SU-DHL-6 (cell line): ENCODE results near the gene ARPC4.

Experiments
- H2AFZ ChIP-seq: fragments of 200-600 bp; sonication (generic); 2 replicates; pipeline ENCODE4 v1.6.1; 2014; ENCODE audit warnings: low read depth, mild to moderate bottlenecking, moderate library complexity, mixed read lengths, antibody characterized with exemption, low read length; ENCODE audit not compliant: severe bottlenecking
- H3F3A ChIP-seq: fragments of 200-600 bp; shearing (Covaris generic); 2 replicates; pipeline ENCODE4 v1.6.0; 2016; ENCODE audit warnings: antibody characterized with exemption, mild to moderate bottlenecking; ENCODE audit not compliant: insufficient read depth
- H3K27ac ChIP-seq: fragments of 200-600 bp; sonication (generic); 2 replicates; pipeline ENCODE4 v1.5.1; 2016; ENCODE audit warnings: low read depth, mild to moderate bottlenecking, low read length, moderate library complexity, mixed read lengths
- H3K27me3 ChIP-seq: fragments of 200-600 bp; sonication (generic), shearing (Covaris generic); 2 replicates; pipeline ENCODE4 v1.6.0; 2014; ENCODE audit warnings: mild to moderate bottlenecking, low read length
- H3K36me3 ChIP-seq: fragments of 200-600 bp; sonication (generic); 2 replicates; pipeline ENCODE4 v1.6.1; 2014; ENCODE audit warnings: mild to moderate bottlenecking, low read length, mixed read lengths
- H3K4me2 ChIP-seq: fragments of 300-600, 200-600 bp; shearing (Covaris generic), sonication (generic); 2 replicates; pipeline ENCODE4 v1.6.0; 2014; ENCODE audit warnings: low read length, low read depth, mild to moderate bottlenecking; ENCODE audit not compliant: poor library complexity, severe bottlenecking
- H3K4me3 ChIP-seq: fragments of 200-600 bp; sonication (generic); 2 replicates; pipeline ENCODE4 v1.5.1; 2014; ENCODE audit warnings: antibody characterized with exemption, low read length, mild to moderate bottlenecking, mixed read lengths; ENCODE audit not compliant: insufficient read depth, poor library complexity, severe bottlenecking
- H3K79me2 ChIP-seq: fragments of 200-600 bp; sonication (generic); 2 replicates; pipeline ENCODE4 v1.6.1; 2014; ENCODE audit warnings: mild to moderate bottlenecking, low read length, moderate library complexity; ENCODE audit not compliant: insufficient read depth
- H3K9ac ChIP-seq: fragments of 200-600 bp; sonication (generic); 2 replicates; pipeline ENCODE4 v1.7.0; 2014; ENCODE audit warnings: mild to moderate bottlenecking, low read length
- H3K9me2 ChIP-seq: fragments of 200-600 bp; sonication (generic); replicated peaks from 2 replicates; pipeline ENCODE4 v1.6.1; 2014; ENCODE audit warnings: low read length; ENCODE audit not compliant: insufficient read depth
- H3K9me3 ChIP-seq: fragments of 200-600 bp; sonication (generic); 2 replicates; pipeline ENCODE4 v1.6.1; 2014; ENCODE audit warnings: low read length, mixed read lengths; ENCODE audit not compliant: insufficient read depth
- H4K20me1 ChIP-seq: fragments of 200-600 bp; sonication (generic); 2 replicates; pipeline ENCODE4 v1.6.1; 2014; ENCODE audit warnings: low read depth, mild to moderate bottlenecking, antibody characterized with exemption, low read length, moderate library complexity, mixed read lengths
- CTCF ChIP-seq: fragments of 200-600 bp; sonication (generic); IDR thresholded peaks from one replicate; pipeline ENCODE4 v1.5.1; 2017; ENCODE audit warnings: antibody characterized with exemption, mild to moderate bottlenecking, low read length, moderate library complexity; ENCODE audit not compliant: insufficient read depth, poor library complexity, severe bottlenecking
- EZH2phosphoT487 ChIP-seq: fragments of 200-600 bp; sonication (generic), shearing (Covaris generic); conservative IDR thresholded peaks from 2 replicates; pipeline ENCODE4 v1.6.1; 2018; ENCODE audit warnings: mild to moderate bottlenecking, antibody characterized with exemption, low read length, moderate library complexity, mixed read lengths

Gene ARPC4

GRCh38 chr3:9781551-9781950 lies 11.3 kb upstream of the ARPC4 start:
- peaks cover 8% of the 10 kb centered on the region; the same call in 1 of the 2 replicates for H3K36me3 ChIP-seq
- H3K27ac ChIP-seq = peak overlapping the region; percentile 91
- peak overlapping the region; percentile 17; the same call in 1 of the 2 replicates for H3K9ac ChIP-seq
- TF ChIP-seq EZH2phosphoT487 (no peak), CTCF (no peak)
- H3F3A ChIP-seq = peaks cover 34% of the 10 kb centered on the region
- H3K27me3 ChIP-seq = no peaks in the 10 kb centered on the region
- H3K9me2 ChIP-seq = no peaks in the 10 kb centered on the region
- H2AFZ ChIP-seq = no peak overlapping the region
- no peaks in the 10 kb centered on the region for H3K79me2 ChIP-seq
- peak overlapping the region; percentile 41 for H3K4me2 ChIP-seq
- no peaks in the 10 kb centered on the region for H3K9me3 ChIP-seq
- H3K4me3 ChIP-seq = no peak overlapping the region
- no peaks in the 10 kb centered on the region for H4K20me1 ChIP-seq

DNA sequence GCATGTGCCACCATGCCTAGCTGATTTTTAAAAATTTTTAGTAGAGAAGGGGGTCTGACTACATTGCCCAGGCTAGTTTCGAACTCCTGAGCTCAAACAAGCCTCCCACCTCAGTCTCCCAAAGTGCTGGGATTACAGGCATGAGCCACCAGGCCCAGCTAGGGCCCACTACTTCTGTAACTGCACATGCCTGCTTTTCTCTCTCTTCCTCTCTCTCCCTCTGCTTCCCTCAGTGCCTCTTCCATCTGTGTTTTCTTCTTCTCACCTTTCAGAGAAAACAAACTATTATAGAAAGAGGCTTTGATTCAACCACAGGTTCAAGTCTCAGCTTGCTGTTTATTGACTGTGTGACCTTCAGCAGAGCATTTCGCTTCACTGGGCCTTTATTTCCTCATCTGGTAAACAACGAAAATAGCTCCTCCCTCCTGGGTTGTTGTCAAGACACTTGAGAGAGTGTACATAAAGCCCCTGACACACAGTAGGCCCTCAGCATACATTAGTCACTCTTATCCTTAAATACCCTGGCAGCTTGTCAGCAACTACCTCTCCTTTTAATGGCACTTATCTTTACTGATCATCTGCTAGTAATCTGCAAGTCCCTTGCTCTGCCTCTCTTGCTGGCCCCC lies 10.8 kb upstream of the ARPC4 start:
- Histone ChIP-seq H3K9ac (peak overlapping the region; percentile 17; the same call in 1 of the 2 replicates), H3F3A (peaks cover 34% of the 10 kb centered on the region), H2AFZ (no peak overlapping the region), H4K20me1 (no peaks in the 10 kb centered on the region), H3K4me3 (no peak overlapping the region), H3K4me2 (peak overlapping the region; percentile 10), H3K27me3 (no peaks in the 10 kb centered on the region), H3K9me2 (no peaks in the 10 kb centered on the region), H3K9me3 (no peaks in the 10 kb centered on the region), H3K79me2 (no peaks in the 10 kb centered on the region), H3K27ac (peak overlapping the region; percentile 91), H3K36me3 (peaks cover 8% of the 10 kb centered on the region; the same call in 1 of the 2 replicates)
- TF ChIP-seq CTCF (no peak), EZH2phosphoT487 (no peak)

- H3F3A ChIP-seq = peaks cover 37% of the 10 kb centered on the region
These were observed 10.1 kb upstream of the ARPC4 start for GRCh38 chr3:9782770-9783169.

More at GRCh38 chr3:9782770-9783169, 10.1 kb upstream of the ARPC4 start:
- H3K36me3 ChIP-seq = peaks cover 8% of the 10 kb centered on the region; the same call in 1 of the 2 replicates
- H2AFZ ChIP-seq = no peak overlapping the region
- H3K9me2 ChIP-seq = no peaks in the 10 kb centered on the region
- TF ChIP-seq CTCF = no peak
- no peaks in the 10 kb centered on the region for H3K79me2 ChIP-seq
- no peak overlapping the region for H3K4me2 ChIP-seq
- no peak overlapping the region for H3K9ac ChIP-seq
- peak overlapping the region; percentile 91 for H3K27ac ChIP-seq
- no peaks in the 10 kb centered on the region for H4K20me1 ChIP-seq
- no peak overlapping the region for H3K4me3 ChIP-seq
- H3K9me3 ChIP-seq = no peaks in the 10 kb centered on the region
- no peaks in the 10 kb centered on the region for H3K27me3 ChIP-seq
